A549 (cell line): ENCODE results near the gene IFFO2. TPM values are rescaled to one million over a fixed set of nuclear protein-coding genes. Genes with fewer than 3 reads are reported as not detected.

Source experiments
- ATAC-seq, 2 experiments: fragments of 200-7000 bp in 1 of 2; fragments of >200 bp in 1 of 2; cut with Nextera tagmentation in 1 of 2; cut with Tn5 transposase in 1 of 2; 3 replicates each; pipeline versions ENCODE4 v1.8.0 to v1.9.1; 2018 to 2020; ENCODE audit warnings: mild to moderate bottlenecking in 1 of 2, moderate library complexity in 1 of 2
- CTCF ChIA-PET: fragments of 300-600 bp; sonication (Branson Sonifier 250); formaldehyde crosslinking; extraction: SDS; loops from one replicate; lab custom pipeline; 2021; ENCODE audit warnings: antibody characterized with exemption, inconsistent platforms; lab: Yijun Ruan, JAX
- POLR2A ChIA-PET: fragments of 350-600 bp; formaldehyde crosslinking; extraction: SDS; loops from one replicate; lab custom pipeline; 2021; ENCODE audit warnings: antibody characterized with exemption, inconsistent platforms; lab: Yijun Ruan, JAX
- DNase-seq, 2 experiments: peaks; one replicate each; pipeline versions ENCODE4 v3.0.0 to v3.0.0-alpha.2; 2011 to 2016; ENCODE audit warnings: low read depth in 1 of 2, low spot score in 1 of 2
- FAIRE-seq: peaks from 2 replicates; lab custom pipeline; 2011; peaks lifted over from hg19 to GRCh38; lab: Jason Lieb, UNC
- H3K27ac ChIP-seq, 2 experiments: fragments of >200 bp; sonication (Bioruptor Twin); formaldehyde crosslinking; 3 replicates each; pipeline ENCODE4 v1.5.1; 2016 to 2017
- H3K4me1 ChIP-seq: fragments of >200 bp; sonication (Bioruptor Twin); formaldehyde crosslinking; 3 replicates; pipeline ENCODE4 v1.6.1; 2016
- H3K4me2 ChIP-seq: fragments of >200 bp; sonication (Bioruptor Twin); formaldehyde crosslinking; 3 replicates; pipeline ENCODE4 v1.6.1; 2016
- H3K4me3 ChIP-seq: fragments of >200 bp; sonication (Bioruptor Twin); formaldehyde crosslinking; 3 replicates; pipeline ENCODE4 v1.5.1; 2016
- H3K9me3 ChIP-seq: fragments of >200 bp; sonication (Bioruptor Twin); formaldehyde crosslinking; 3 replicates; pipeline ENCODE4 v1.6.1; 2016
- BCL3 ChIP-seq: fragments of >200 bp; sonication (Bioruptor Twin); formaldehyde crosslinking; IDR thresholded peaks from 3 replicates; pipeline ENCODE4 v1.6.1; 2016
- BHLHE40 ChIP-seq: IDR thresholded peaks from 2 replicates; pipeline ENCODE4 v1.6.1; 2012; ENCODE audit warnings: low read depth, low read length, inconsistent platforms
- CBX2 ChIP-seq: fragments of 200-600 bp; sonication (generic); IDR thresholded peaks from 2 replicates; pipeline ENCODE4 v1.6.1; 2016; ENCODE audit warnings: low read depth, mild to moderate bottlenecking, borderline replicate concordance
- CBX8 ChIP-seq: fragments of 200-600 bp; sonication (generic); IDR thresholded peaks from 2 replicates; pipeline ENCODE4 v1.6.1; 2016
- CHD2 ChIP-seq: fragments of 150-350 bp; IDR thresholded peaks from 2 replicates; pipeline ENCODE4 v1.6.1; 2014; ENCODE audit warnings: low read length; ENCODE audit not compliant: partially characterized antibody
- CHD4 ChIP-seq: fragments of 200-600 bp; sonication (generic); IDR thresholded peaks from 2 replicates; pipeline ENCODE4 v1.6.1; 2016; ENCODE audit warnings: antibody characterized with exemption, mild to moderate bottlenecking, borderline replicate concordance
- E2F6 ChIP-seq: IDR thresholded peaks from 2 replicates; pipeline ENCODE4 v1.6.1; 2012; ENCODE audit warnings: low read depth, borderline replicate concordance
- EHF ChIP-seq: fragments of 250-450 bp; sonication (Bioruptor Pico); IDR thresholded peaks from 2 replicates; pipeline ENCODE4 v1.5.0; 2020; ENCODE audit warnings: mild to moderate bottlenecking
- EHMT2 ChIP-seq: fragments of 200-600 bp; sonication (generic); IDR thresholded peaks from 2 replicates; pipeline ENCODE4 v1.6.1; 2016; ENCODE audit warnings: antibody characterized with exemption, low read depth, mild to moderate bottlenecking, moderate library complexity
- EP300 ChIP-seq, 2 experiments: fragments of >200 bp; sonication (Bioruptor Twin); formaldehyde crosslinking; IDR thresholded peaks; 2 replicates in 1 of 2; 3 replicates in 1 of 2; pipeline ENCODE4 v1.6.1; 2016 to 2017
- ESRRA ChIP-seq: fragments of 150-350 bp; IDR thresholded peaks from 2 replicates; pipeline ENCODE4 v1.6.1; 2014; ENCODE audit warnings: mild to moderate bottlenecking, low read length, borderline replicate concordance
- FOXS1 ChIP-seq: fragments of 250-450 bp; sonication (Bioruptor Pico); IDR thresholded peaks from 2 replicates; pipeline ENCODE4 v1.5.0; 2020; ENCODE audit warnings: mild to moderate bottlenecking, moderate library complexity
- GATA3 ChIP-seq: IDR thresholded peaks from 2 replicates; pipeline ENCODE4 v1.6.1; 2012; ENCODE audit warnings: borderline replicate concordance
- HOXA7 ChIP-seq: fragments of 250-450 bp; sonication (Bioruptor Pico); IDR thresholded peaks from 2 replicates; pipeline ENCODE4 v1.5.0; 2020; ENCODE audit warnings: mild to moderate bottlenecking, moderate library complexity
- JUN ChIP-seq, 2 experiments: fragments of >200 bp; sonication (Bioruptor Twin); formaldehyde crosslinking; IDR thresholded peaks; 2 replicates in 1 of 2; 3 replicates in 1 of 2; pipeline ENCODE4 v1.6.1; 2016 to 2017
- KDM5A ChIP-seq: fragments of 200-600 bp; sonication (generic); IDR thresholded peaks from 2 replicates; pipeline ENCODE4 v1.6.1; 2016; ENCODE audit warnings: antibody characterized with exemption, mild to moderate bottlenecking
- MAX ChIP-seq: IDR thresholded peaks from 2 replicates; pipeline ENCODE4 v1.6.1; 2012
- MYC ChIP-seq: IDR thresholded peaks from 2 replicates; pipeline ENCODE4 v1.6.1; 2012; ENCODE audit warnings: mild to moderate bottlenecking, inconsistent platforms, low read length, improper control_type of control experiment, borderline replicate concordance
- NFE2L2 ChIP-seq: fragments of 150-350 bp; conservative IDR thresholded peaks from 2 replicates; pipeline ENCODE4 v1.6.1; 2014; ENCODE audit warnings: low read length
- NPAS2 ChIP-seq: fragments of 250-450 bp; sonication (Bioruptor Pico); IDR thresholded peaks from 2 replicates; pipeline ENCODE4 v1.8.0; 2022; ENCODE audit warnings: mild to moderate bottlenecking, moderate library complexity, borderline replicate concordance
- NR3C1 ChIP-seq: fragments of >200 bp; sonication (Bioruptor Twin); formaldehyde crosslinking; IDR thresholded peaks from 3 replicates; pipeline ENCODE4 v1.6.1; 2017
- PBX3 ChIP-seq: IDR thresholded peaks from 2 replicates; pipeline ENCODE4 v1.6.1; 2012
- POLR2AphosphoS2 ChIP-seq: conservative IDR thresholded peaks from 2 replicates; pipeline ENCODE4 v1.6.1; 2012; ENCODE audit warnings: low read length, improper control_type of control experiment, inconsistent platforms
- RNF2 ChIP-seq: fragments of 200-600 bp; sonication (generic); IDR thresholded peaks from 2 replicates; pipeline ENCODE4 v1.6.1; 2016; ENCODE audit warnings: low read depth, mild to moderate bottlenecking, antibody characterized with exemption, moderate library complexity, borderline replicate concordance
- ZC3H11A ChIP-seq: fragments of 450-650 bp; IDR thresholded peaks from 2 replicates; pipeline ENCODE4 v1.6.1; 2014; ENCODE audit warnings: antibody characterized with exemption, mild to moderate bottlenecking
- ZNF302 ChIP-seq: fragments of 250-450 bp; sonication (Bioruptor Pico); IDR thresholded peaks from 2 replicates; pipeline ENCODE4 v1.9.0; 2021; ENCODE audit warnings: inconsistent platforms, mild to moderate bottlenecking, moderate library complexity
- ZSCAN20 ChIP-seq: fragments of 250-450 bp; sonication (Bioruptor Pico); IDR thresholded peaks from 2 replicates; pipeline ENCODE4 v1.8.0; 2022; ENCODE audit warnings: mild to moderate bottlenecking, moderate library complexity
- WGBS: methylation state at CpG from one replicate; pipeline ENCODE4 v1.1.6; 2017; ENCODE audit errors: missing lambda C conversion rate; 5-methylcytosine and 5-hydroxymethylcytosine counted together
- polyA plus RNA-seq, 4 experiments: library from polyadenylated mRNA; depleted of rRNA in 3 of 4; stranded (reverse); fragments of >200 nt; fragmentation: RNase III in 1 of 4; extraction: RNeasy Plus Mini Kit Qiagen cat#74134 plus additional on column Dnase treatment in 1 of 4; gene quantifications; 2 replicates in 3 of 4; 3 replicates in 1 of 4; pipeline ENCODE4 v1.2.3, GENCODE V29; 2011 to 2017

Gene IFFO2
- polyA plus RNA-seq, 2 of the 4 experiments (the other 2 are of a cell fraction): 24.3 to 53.9 TPM

GRCh38 chr1:18945401-18945849 is 11.1 kb downstream of the IFFO2 start:
- no peak for ATAC-seq
- 89% methylated on average over 14 of the region's 14 CpGs for WGBS
- DNase-seq: no peak
- H3K4me3 ChIP-seq: no peak overlapping the region
- TF ChIP-seq HOXA7 (CRISPR knock-in tag) (no peak), ZC3H11A (no peak), EHMT2 (no peak), BCL3 (no peak), EHF (CRISPR knock-in tag) (no peak), CBX8 (no peak), PBX3 (no peak), FOXS1 (CRISPR knock-in tag) (no peak), RNF2 (no peak), GATA3 (no peak), CBX2 (no peak), MYC (no peak), EP300 (IDR thresholded peaks at IDR 0.05) (no peak), BHLHE40 (no peak), ESRRA (no peak), ZNF302 (CRISPR knock-in tag) (no peak), ZSCAN20 (CRISPR knock-in tag) (no peak), POLR2AphosphoS2 (no peak)
- CTCF ChIA-PET: interaction anchor here (1.2 to 4.4 kb wide), 5 partner anchors 10 to 150 kb away, joined by 3 to 23 read pairs (median 7); no protein-coding TSS in a partner anchor
- peak overlapping the region; percentile 38 for H3K4me2 ChIP-seq
- POLR2A ChIA-PET: no interaction called here
- H3K4me1 ChIP-seq: peaks cover 83% of the 10 kb centered on the region
- peak overlapping the region; percentile 53 to 75; a peak in 5 of 6 replicates for H3K27ac ChIP-seq
- FAIRE-seq: no peak
- no peaks in the 10 kb centered on the region for H3K9me3 ChIP-seq

- CTCF ChIA-PET: interaction anchor here (1.2 to 4.4 kb wide), 5 partner anchors 11 to 150 kb away, joined by 3 to 23 read pairs (median 7); no protein-coding TSS in a partner anchor
- Histone ChIP-seq H3K9me3 (no peaks in the 10 kb centered on the region), H3K27ac (peak overlapping the region; percentile 53 to 75; a peak in 4 of 6 replicates), H3K4me2 (peak overlapping the region; percentile 38), H3K4me1 (peaks cover 83% of the 10 kb centered on the region), H3K4me3 (no peak overlapping the region)
- ATAC-seq: no peak
- WGBS: 87% methylated on average over 2 of the region's 2 CpGs
- POLR2A ChIA-PET: no interaction called here
- TF ChIP-seq MAX: no peak
- no peak for TF ChIP-seq JUN (IDR thresholded peaks at IDR 0.05)
- no peak for TF ChIP-seq BHLHE40
- TF ChIP-seq ZSCAN20 (CRISPR knock-in tag): no peak
- no peak for TF ChIP-seq NR3C1
- TF ChIP-seq CHD2: no peak
- TF ChIP-seq NPAS2 (CRISPR knock-in tag): no peak
- TF ChIP-seq NFE2L2: no peak
- TF ChIP-seq POLR2AphosphoS2: no peak
- no peak for TF ChIP-seq E2F6
- TF ChIP-seq KDM5A: no peak
- no peak for TF ChIP-seq RNF2
- TF ChIP-seq CHD4: no peak
- no peak for DNase-seq
- FAIRE-seq: no peak
These were observed 11.7 kb downstream of the IFFO2 start for GRCh38 chr1:18944810-18945209.
